Ovary (tissue), 9 donors: Measurements from ENCODE around the gene MARCHF3. TPM values are rescaled to one million over a fixed set of nuclear protein-coding genes. Genes with fewer than 3 reads are reported as not detected.

Source experiments
- DNase-seq, 5 donors: peaks; one replicate each; pipeline ENCODE4 v3.0.0-alpha.2; 2019 to 2020
- H3K27ac ChIP-seq, 2 donors: fragments of 200-600 bp; one replicate each; pipeline versions ENCODE4 v1.5.1 to v1.8.0; 2019 to 2022
- H3K27me3 ChIP-seq: fragments of 200-600 bp; one replicate; pipeline ENCODE4 v1.8.0; 2022
- H3K36me3 ChIP-seq: fragments of 200-600 bp; sonication (generic); one replicate; pipeline ENCODE4 v1.5.1; 2019
- H3K4me1 ChIP-seq: one replicate; pipeline ENCODE4 v1.8.1; 2013; ENCODE audit warnings: mild to moderate bottlenecking, moderate library complexity; ENCODE audit not compliant: insufficient read depth
- H3K4me3 ChIP-seq: fragments of 200-600 bp; sonication (generic); one replicate; pipeline ENCODE4 v1.5.1; 2017
- H3K9me3 ChIP-seq, 2 donors: fragments of 200-600 bp in 1 of 2; sonication (generic) in 1 of 2; one replicate each; pipeline versions ENCODE4 v1.5.1 to v1.8.1; 2013 to 2019; ENCODE audit warnings: mild to moderate bottlenecking in 1 of 2, moderate library complexity in 1 of 2
- EP300 ChIP-seq: sonication (generic); formaldehyde crosslinking; IDR thresholded peaks from one replicate; pipeline ENCODE4 v1.6.1; 2017; ENCODE audit warnings: antibody characterized with exemption
- POLR2A ChIP-seq: fragments of 450-650 bp; IDR thresholded peaks from one replicate; pipeline ENCODE4 v1.6.1; 2017; ENCODE audit warnings: antibody characterized with exemption, mild to moderate bottlenecking, moderate library complexity
- WGBS, 3 donors: extraction: QIAGEN DNeasy Blood & Tissue Kit in 1 of 3; methylation state at CpG; one replicate each; pipeline versions ENCODE4 v1.1.5 to v1.1.7; 2013 to 2017; 5-methylcytosine and 5-hydroxymethylcytosine counted together
- intact Hi-C, 4 donors: fragments of 100-400 bp; cut with DNase I; formaldehyde crosslinking; loops; one replicate each; pipeline versions ENCODE4 v1.11.0 to v1.15.1; 2022 to 2023
- polyA plus RNA-seq, 2 donors: library from polyadenylated mRNA; stranded (reverse); fragments of 200-250 nt in 1 of 2; fragments of 350-450 nt in 1 of 2; fragmentation: Illumina TruSeq in 1 of 2; extraction: RNeasy Lipid Tissue Mini Kit (QIAGEN cat#74804) in 1 of 2; gene quantifications; one replicate each; pipeline ENCODE4 v1.2.3, GENCODE V29; 2013 to 2014
- total RNA-seq, 7 donors: library from RNA; depleted of rRNA in 2 of 7; stranded (reverse); fragments of >200 nt in 2 of 7; fragmentation: NEBNext Ultra II Directional in 3 of 7; extraction: Animal tissue kit (Norgen Biotek cat#: 25700) in 3 of 7; gene quantifications; one replicate each; pipeline versions ENCODE4 v1.1.0 to v1.2.4, GENCODE V29; 2016 to 2023
- TF ChIP-seq, protein P1 (sequence below), 3 donors: fragments of 450-650 bp in 2 of 3; fragments of 200-600 bp in 1 of 3; IDR thresholded peaks; one replicate each; pipeline versions ENCODE4 v1.5.1 to v1.8.0; 2016 to 2022; ENCODE audit warnings: antibody characterized with exemption in 3 of 3, mild to moderate bottlenecking in 1 of 3
- donor health status: DM: no; HTN: no; CAD: no; lungs with moderate emphysema.
- donor health status: DM: no; HTN: no; CAD: no.
- donor health status: Bipolar disorder and iron deficiency.
- donor health status: DM: yes; HTN: yes; CAD: no.
- donor health status: DM: no; HTN: no; CAD: no.
- donor health status: DM: yes; HTN: yes; CAD: no.

Gene MARCHF3
- total and polyA plus RNA-seq, 9 donors = 2.1 to 13.8 (median 4.5) TPM

DNA sequence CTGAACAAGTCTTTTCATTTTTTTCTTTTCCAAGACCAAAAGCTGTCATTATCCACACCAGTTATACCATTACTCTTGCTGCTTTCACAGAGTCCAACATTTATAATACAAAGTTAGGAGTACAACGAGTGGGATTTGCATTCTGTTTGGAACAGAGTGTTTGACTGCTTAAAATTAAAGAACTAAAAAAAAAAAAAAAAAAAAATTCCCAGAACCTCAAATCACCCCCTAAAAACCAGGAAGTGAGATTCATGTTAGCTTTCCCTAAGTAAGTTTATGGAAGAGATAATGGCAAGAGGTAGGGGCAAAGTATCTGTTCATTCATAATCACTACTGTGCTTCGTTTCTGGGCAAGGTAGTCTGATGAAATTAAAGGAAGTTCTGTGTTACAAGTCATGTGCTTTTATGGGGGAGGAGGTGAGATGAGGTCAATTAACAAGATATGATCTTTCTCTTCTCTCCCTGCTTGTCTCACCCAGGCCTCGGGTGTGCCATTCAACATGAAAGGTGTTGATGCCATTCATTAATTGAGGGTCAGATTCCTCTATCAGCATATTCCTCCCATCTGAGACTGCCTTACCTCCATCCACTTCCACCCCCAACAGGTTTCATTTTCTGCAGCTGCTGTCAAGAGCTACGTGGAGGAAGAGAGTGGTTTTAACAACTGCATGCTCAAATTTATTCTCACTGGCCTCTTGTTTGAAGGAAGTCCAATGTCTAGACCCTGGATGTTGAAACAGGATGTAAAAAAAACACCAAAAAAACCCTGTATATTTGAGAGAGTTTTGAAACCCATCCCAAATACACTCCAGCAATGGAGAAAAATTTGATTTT, 58.1 kb downstream of the MARCHF3 start:
- no peaks in the 10 kb centered on the region for H3K9me3 ChIP-seq
- intact Hi-C loops = no loop called here
- no peak for DNase-seq
- H3K27me3 ChIP-seq = no peaks in the 10 kb centered on the region
- TF ChIP-seq, protein P1, sequence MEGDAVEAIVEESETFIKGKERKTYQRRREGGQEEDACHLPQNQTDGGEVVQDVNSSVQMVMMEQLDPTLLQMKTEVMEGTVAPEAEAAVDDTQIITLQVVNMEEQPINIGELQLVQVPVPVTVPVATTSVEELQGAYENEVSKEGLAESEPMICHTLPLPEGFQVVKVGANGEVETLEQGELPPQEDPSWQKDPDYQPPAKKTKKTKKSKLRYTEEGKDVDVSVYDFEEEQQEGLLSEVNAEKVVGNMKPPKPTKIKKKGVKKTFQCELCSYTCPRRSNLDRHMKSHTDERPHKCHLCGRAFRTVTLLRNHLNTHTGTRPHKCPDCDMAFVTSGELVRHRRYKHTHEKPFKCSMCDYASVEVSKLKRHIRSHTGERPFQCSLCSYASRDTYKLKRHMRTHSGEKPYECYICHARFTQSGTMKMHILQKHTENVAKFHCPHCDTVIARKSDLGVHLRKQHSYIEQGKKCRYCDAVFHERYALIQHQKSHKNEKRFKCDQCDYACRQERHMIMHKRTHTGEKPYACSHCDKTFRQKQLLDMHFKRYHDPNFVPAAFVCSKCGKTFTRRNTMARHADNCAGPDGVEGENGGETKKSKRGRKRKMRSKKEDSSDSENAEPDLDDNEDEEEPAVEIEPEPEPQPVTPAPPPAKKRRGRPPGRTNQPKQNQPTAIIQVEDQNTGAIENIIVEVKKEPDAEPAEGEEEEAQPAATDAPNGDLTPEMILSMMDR (IDR thresholded peaks at IDR 0.05) = no peak
- TF ChIP-seq POLR2A (no peak), EP300 (no peak)
- 61 to 72% (median 69%) methylated on average over 4 of the region's 4 CpGs for WGBS, 3 donors
- peaks cover 1% of the 10 kb centered on the region for H3K4me1 ChIP-seq
- no peaks in the 10 kb centered on the region for H3K36me3 ChIP-seq
- no peak overlapping the region for H3K4me3 ChIP-seq
- no peak overlapping the region for H3K27ac ChIP-seq

DNA sequence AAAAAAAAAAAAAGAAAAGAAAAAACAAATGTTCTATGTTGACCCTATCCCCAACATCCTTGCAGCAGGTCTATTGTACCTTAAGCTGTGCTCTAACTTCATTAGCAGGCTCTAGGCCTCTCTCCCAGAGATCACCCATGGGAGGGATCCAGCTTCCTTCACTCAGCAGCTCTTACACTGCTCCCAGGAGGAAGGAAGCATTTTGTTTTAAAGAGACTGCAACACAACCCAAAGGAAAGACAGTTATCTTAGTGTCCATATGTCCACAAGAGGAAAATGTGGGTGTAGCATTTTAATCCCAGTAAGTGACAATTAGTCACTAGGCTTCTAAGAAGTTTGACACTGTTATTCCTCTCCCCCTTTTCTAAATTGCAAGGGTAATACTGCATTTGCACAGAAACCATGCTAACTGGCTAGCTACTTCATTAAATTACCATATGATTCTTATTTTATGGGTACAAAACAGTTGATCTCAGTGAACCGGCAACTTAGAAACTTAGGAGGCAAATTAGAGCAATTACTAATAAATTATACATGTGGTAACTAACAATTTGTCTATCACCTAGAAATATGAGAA, 58.8 kb downstream of the MARCHF3 start:
- intact Hi-C loops = no loop called here
- Histone ChIP-seq H3K4me1 (peaks cover 1% of the 10 kb centered on the region), H3K27ac (no peak overlapping the region), H3K36me3 (no peaks in the 10 kb centered on the region), H3K27me3 (no peaks in the 10 kb centered on the region), H3K9me3 (no peaks in the 10 kb centered on the region), H3K4me3 (no peak overlapping the region)
- no peak for TF ChIP-seq POLR2A
- TF ChIP-seq EP300 = no peak
- TF ChIP-seq, protein P1 (IDR thresholded peaks at IDR 0.05) = no peak
- 91 to 99% (median 95%) methylated on average over 1 of the region's 1 CpG for WGBS, 3 donors
- DNase-seq = no peak

DNA sequence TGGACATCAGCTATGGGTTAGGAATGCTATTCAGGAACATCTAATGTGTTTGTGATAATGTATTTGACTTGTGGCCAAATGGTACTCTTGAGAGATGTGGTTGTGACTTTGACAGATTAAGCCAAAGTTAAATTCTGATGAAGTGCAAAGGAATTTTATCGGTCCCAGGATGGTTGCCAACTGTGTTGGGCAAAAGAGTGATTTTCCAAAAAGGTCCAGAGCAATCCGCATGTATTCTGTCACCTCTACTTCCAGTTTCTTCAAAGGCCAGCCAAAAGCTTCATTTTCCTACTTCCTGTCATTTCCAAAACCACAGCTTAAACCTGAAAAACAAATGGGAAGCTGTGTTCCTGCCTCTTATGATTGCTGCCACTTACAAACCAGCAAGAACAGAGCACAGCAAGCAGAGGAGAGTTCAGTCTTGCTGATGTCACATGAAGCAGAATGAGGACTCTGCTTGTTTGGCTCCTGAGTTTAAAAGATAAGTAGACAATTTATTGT, 59.8 kb downstream of the MARCHF3 start:
- Histone ChIP-seq H3K4me1 (peaks cover 1% of the 10 kb centered on the region), H3K27me3 (no peaks in the 10 kb centered on the region), H3K27ac (no peak overlapping the region), H3K4me3 (no peak overlapping the region), H3K36me3 (no peaks in the 10 kb centered on the region), H3K9me3 (no peaks in the 10 kb centered on the region)
- TF ChIP-seq, protein P1 (IDR thresholded peaks at IDR 0.05) = no peak
- TF ChIP-seq EP300 (no peak), POLR2A (no peak)
- no peak for DNase-seq
- 27 to 37% (median 32%) methylated on average over 2 of the region's 2 CpGs for WGBS, 3 donors
- intact Hi-C loops = no loop called here

DNA sequence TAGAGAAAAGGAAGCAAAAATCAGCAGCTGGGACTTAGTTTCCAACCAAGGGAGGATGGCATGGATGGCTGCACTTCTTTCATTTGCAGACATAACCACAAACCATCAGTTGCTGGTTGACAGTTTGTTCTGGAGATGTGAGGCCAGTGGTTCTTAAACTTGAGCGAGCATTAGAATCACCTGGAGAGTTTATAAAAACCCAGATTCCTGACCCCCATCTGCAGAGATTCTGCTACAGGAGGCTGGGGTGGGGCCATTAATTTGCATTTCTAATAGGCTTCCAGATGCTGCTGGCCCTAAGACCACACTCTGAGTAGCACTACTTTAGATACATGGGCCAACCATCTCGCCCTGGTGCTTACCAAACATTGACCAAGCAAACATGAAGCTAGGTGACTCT, 60.8 kb downstream of the MARCHF3 start:
- no peak for DNase-seq
- 96 to 99% (median 98%) methylated on average over 2 of the region's 2 CpGs for WGBS, 3 donors
- Histone ChIP-seq H3K27me3 (no peaks in the 10 kb centered on the region), H3K9me3 (no peaks in the 10 kb centered on the region), H3K36me3 (no peaks in the 10 kb centered on the region), H3K27ac (no peak overlapping the region), H3K4me3 (no peak overlapping the region), H3K4me1 (peaks cover 1% of the 10 kb centered on the region)
- TF ChIP-seq EP300 = no peak
- TF ChIP-seq POLR2A = no peak
- intact Hi-C loops = no loop called here
